Vagina (tissue), 2 donors: ENCODE data around the gene CYP4F2.

Experiments
- POLR2AphosphoS5 ChIP-seq, 2 donors: sonication (generic); formaldehyde crosslinking; IDR thresholded peaks; one replicate each; pipeline ENCODE4 v1.9.0; 2017; ENCODE audit warnings: antibody characterized with exemption in 2 of 2, mild to moderate bottlenecking in 2 of 2, low read depth in 1 of 2; ENCODE audit not compliant: insufficient read depth in 1 of 2
- TF ChIP-seq, protein P1 (sequence below), 3 experiments: fragments of 450-650 bp in 2 of 3; fragments of 200-600 bp in 1 of 3; sonication (generic) in 1 of 3; IDR thresholded peaks; one replicate each; pipeline ENCODE4 v1.5.1; 2017 to 2019; ENCODE audit warnings: antibody characterized with exemption in 3 of 3, mild to moderate bottlenecking in 2 of 3, moderate library complexity in 2 of 3

DNA sequence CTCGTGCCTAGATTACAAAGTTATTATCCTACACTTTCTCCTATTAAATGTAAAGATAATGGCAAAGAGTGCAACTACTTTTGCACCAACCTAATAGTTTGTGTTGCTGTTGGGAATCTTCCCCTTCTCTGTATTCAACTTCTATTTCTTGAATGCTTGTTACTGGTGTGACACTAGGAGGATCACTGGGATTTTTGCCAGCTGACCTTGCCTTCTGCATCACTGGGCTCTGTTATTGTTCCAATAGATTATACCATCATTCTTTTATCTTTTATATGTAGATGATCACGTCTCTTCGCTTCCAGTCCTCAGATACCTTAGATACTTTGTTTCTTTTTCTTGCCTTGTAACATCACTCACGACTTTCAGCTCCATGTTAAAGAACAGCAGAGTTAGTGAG is 47.4 kb upstream of the CYP4F2 start:
- TF ChIP-seq, protein P1, sequence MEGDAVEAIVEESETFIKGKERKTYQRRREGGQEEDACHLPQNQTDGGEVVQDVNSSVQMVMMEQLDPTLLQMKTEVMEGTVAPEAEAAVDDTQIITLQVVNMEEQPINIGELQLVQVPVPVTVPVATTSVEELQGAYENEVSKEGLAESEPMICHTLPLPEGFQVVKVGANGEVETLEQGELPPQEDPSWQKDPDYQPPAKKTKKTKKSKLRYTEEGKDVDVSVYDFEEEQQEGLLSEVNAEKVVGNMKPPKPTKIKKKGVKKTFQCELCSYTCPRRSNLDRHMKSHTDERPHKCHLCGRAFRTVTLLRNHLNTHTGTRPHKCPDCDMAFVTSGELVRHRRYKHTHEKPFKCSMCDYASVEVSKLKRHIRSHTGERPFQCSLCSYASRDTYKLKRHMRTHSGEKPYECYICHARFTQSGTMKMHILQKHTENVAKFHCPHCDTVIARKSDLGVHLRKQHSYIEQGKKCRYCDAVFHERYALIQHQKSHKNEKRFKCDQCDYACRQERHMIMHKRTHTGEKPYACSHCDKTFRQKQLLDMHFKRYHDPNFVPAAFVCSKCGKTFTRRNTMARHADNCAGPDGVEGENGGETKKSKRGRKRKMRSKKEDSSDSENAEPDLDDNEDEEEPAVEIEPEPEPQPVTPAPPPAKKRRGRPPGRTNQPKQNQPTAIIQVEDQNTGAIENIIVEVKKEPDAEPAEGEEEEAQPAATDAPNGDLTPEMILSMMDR (IDR thresholded peaks at IDR 0.05), result no peak
- no peak for TF ChIP-seq POLR2AphosphoS5 (IDR thresholded peaks at IDR 0.05; ENCODE audit: insufficient read depth in 1 of 2, low read depth in 1 of 2)
